ENCODE data around the gene FXYD2. TPM values are rescaled to one million over a fixed set of nuclear protein-coding genes. Genes with fewer than 3 reads are reported as not detected.
A peak's percentile ranks its signal among the peaks of the same experiment; 100 is the strongest.

The FXYD2 gene
- total RNA-seq, 1 donor from 2014 or later = 40.8 TPM

DNA sequence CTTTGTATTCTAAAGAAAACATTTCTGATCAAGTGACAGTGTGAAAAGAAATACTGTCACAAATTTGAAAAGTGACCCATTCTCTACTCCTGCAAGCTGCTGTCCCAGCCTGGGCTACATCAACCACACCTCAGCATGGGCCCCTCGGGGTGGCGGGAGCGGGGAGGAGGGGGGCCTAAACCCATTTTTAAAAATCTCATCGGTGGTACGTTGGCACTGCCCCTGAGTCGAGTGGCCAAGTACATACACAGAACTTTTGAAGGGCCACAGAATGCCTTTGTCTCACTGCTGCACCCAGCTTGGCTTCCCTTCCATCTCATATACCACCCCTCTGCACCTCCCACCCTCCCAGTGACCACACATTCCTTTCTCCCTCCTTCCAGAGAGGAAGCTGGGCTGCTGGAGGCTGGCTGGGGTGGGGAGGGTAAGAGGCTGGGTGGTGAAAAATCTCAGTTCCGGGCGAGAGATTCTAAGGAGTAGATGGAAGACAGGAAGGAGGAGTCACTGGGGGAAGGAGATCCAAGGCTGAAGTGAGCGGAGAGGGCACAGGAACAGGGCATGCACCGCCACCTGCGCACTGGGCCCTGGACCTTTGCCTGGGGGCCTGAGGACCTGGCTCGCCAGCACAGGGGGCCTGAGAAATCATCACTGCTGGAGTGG, 30.8 kb upstream of the FXYD2 start:
- Mint-ChIP-seq H3K27ac (no peak overlapping the region), H3K9me3 (peaks cover 7% of the 10 kb centered on the region), H3K4me1 (ENCODE audit: unreplicated experiment) (peaks cover 13% of the 10 kb centered on the region), H3K4me3 (no peak overlapping the region), H3K36me3 (peaks cover 20% of the 10 kb centered on the region), H3K27me3 (no peaks in the 10 kb centered on the region)
- TF ChIP-seq, protein P1, sequence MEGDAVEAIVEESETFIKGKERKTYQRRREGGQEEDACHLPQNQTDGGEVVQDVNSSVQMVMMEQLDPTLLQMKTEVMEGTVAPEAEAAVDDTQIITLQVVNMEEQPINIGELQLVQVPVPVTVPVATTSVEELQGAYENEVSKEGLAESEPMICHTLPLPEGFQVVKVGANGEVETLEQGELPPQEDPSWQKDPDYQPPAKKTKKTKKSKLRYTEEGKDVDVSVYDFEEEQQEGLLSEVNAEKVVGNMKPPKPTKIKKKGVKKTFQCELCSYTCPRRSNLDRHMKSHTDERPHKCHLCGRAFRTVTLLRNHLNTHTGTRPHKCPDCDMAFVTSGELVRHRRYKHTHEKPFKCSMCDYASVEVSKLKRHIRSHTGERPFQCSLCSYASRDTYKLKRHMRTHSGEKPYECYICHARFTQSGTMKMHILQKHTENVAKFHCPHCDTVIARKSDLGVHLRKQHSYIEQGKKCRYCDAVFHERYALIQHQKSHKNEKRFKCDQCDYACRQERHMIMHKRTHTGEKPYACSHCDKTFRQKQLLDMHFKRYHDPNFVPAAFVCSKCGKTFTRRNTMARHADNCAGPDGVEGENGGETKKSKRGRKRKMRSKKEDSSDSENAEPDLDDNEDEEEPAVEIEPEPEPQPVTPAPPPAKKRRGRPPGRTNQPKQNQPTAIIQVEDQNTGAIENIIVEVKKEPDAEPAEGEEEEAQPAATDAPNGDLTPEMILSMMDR (conservative IDR thresholded peaks at IDR 0.05) = no peak
- no peak for DNase-seq (ENCODE audit: extremely low spot score, unreplicated experiment)

- DNase-seq (ENCODE audit: extremely low spot score, unreplicated experiment) = no peak
- H3K4me3 Mint-ChIP-seq = no peak overlapping the region
- peaks cover 13% of the 10 kb centered on the region for H3K4me1 Mint-ChIP-seq (ENCODE audit: unreplicated experiment)
- H3K27me3 Mint-ChIP-seq = no peaks in the 10 kb centered on the region
- TF ChIP-seq, protein P1 (conservative IDR thresholded peaks at IDR 0.05) = no peak
- H3K36me3 Mint-ChIP-seq = peaks cover 20% of the 10 kb centered on the region
- peaks cover 7% of the 10 kb centered on the region for H3K9me3 Mint-ChIP-seq
- no peak overlapping the region for H3K27ac Mint-ChIP-seq
Observed at GRCh38 chr11:117852309-117852708, 27.8 kb upstream of the FXYD2 start.

DNA sequence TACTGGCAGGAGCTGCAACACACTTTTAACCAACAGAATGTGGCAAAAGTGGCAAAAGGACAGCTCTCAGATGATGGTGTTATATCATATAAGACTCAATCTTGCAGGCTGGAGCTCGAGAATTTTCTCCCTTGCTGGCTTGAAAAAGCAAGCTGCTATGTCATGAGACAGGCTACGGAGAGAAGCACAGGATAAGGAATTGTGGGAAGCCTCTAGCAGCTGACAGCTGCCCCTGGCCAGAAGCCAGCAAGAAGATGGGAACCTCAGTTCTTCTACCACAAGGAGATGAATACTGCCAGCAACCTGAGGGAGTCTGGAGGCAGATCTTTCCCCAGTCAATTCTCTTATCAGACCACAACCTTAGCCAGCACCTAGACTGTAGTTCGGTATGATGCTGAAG, 27.3 kb upstream of the FXYD2 start:
- Mint-ChIP-seq H3K4me3 (no peak overlapping the region), H3K4me1 (ENCODE audit: unreplicated experiment) (peaks cover 13% of the 10 kb centered on the region), H3K27me3 (no peaks in the 10 kb centered on the region), H3K27ac (no peak overlapping the region), H3K36me3 (peaks cover 21% of the 10 kb centered on the region), H3K9me3 (peaks cover 8% of the 10 kb centered on the region)
- TF ChIP-seq, protein P1 (conservative IDR thresholded peaks at IDR 0.05) = no peak
- peak; percentile 16 for DNase-seq (ENCODE audit: extremely low spot score, unreplicated experiment)

- TF ChIP-seq, protein P1 (conservative IDR thresholded peaks at IDR 0.05) = no peak
- Mint-ChIP-seq H3K4me1 (ENCODE audit: unreplicated experiment) (peaks cover 13% of the 10 kb centered on the region), H3K4me3 (no peak overlapping the region), H3K36me3 (peaks cover 19% of the 10 kb centered on the region), H3K9me3 (peaks cover 10% of the 10 kb centered on the region), H3K27me3 (no peaks in the 10 kb centered on the region), H3K27ac (no peak overlapping the region)
- DNase-seq (ENCODE audit: extremely low spot score, unreplicated experiment) = peak; percentile 22
Observed at GRCh38 chr11:117851106-117851505, 26.6 kb upstream of the FXYD2 start.

GRCh38 chr11:117849781-117850414, 25.4 kb upstream of the FXYD2 start:
- no peak overlapping the region for H3K4me3 Mint-ChIP-seq
- H3K9me3 Mint-ChIP-seq = peaks cover 10% of the 10 kb centered on the region
- H3K27me3 Mint-ChIP-seq = no peaks in the 10 kb centered on the region
- H3K36me3 Mint-ChIP-seq = peaks cover 19% of the 10 kb centered on the region
- H3K4me1 Mint-ChIP-seq (ENCODE audit: unreplicated experiment) = peaks cover 9% of the 10 kb centered on the region
- H3K27ac Mint-ChIP-seq = no peak overlapping the region
- DNase-seq (ENCODE audit: extremely low spot score, unreplicated experiment) = peak; percentile 24
- TF ChIP-seq, protein P1 (conservative IDR thresholded peaks at IDR 0.05) = no peak
